Endothelial cell of umbilical vein (primary cell): ENCODE measurements around the gene PARD3B. TPM values are rescaled to one million over a fixed set of nuclear protein-coding genes. Genes with fewer than 3 reads are reported as not detected.

Experiments
- BruUV-seq: library from RNA; stranded (reverse); fragments of 400-500 nt; replicated peaks from 2 replicates; lab custom pipeline; 2021; lab: Mats Ljungman, UMichigan
- CTCF ChIA-PET: fragments of 300-600, 350-600 bp; sonication (Branson Sonifier 250); formaldehyde crosslinking; loops from one replicate; lab custom pipeline; 2021; ENCODE audit warnings: antibody characterized with exemption, inconsistent platforms; lab: Charles Lee
- POLR2A ChIA-PET: fragments of 300-600, 350-600 bp; sonication (Branson Sonifier 250); formaldehyde crosslinking; loops from one replicate; lab custom pipeline; 2021; ENCODE audit warnings: antibody characterized with exemption, inconsistent platforms; lab: Charles Lee
- DNase-seq: peaks from one replicate; pipeline ENCODE4 v3.0.0-alpha.2; 2011; ENCODE audit warnings: low read depth, low spot score
- FAIRE-seq: peaks from 2 replicates; lab custom pipeline; 2011; peaks lifted over from hg19 to GRCh38; lab: Jason Lieb, UNC
- H2AFZ ChIP-seq: 2 replicates; pipeline ENCODE4 v1.6.0; 2012; ENCODE audit warnings: low read depth, low read length, control low read depth, inconsistent platforms
- H3K27ac ChIP-seq: 2 replicates; pipeline ENCODE4 v1.5.1; 2011; ENCODE audit warnings: low read depth, mild to moderate bottlenecking, control low read depth, low read length, moderate library complexity; ENCODE audit not compliant: insufficient read depth
- H3K27me3 ChIP-seq, 2 experiments: 2 replicates each; pipeline versions ENCODE4 v1.6.0 to v1.6.1; 2011; ENCODE audit warnings: low read length in 2 of 2, mixed read lengths in 1 of 2; ENCODE audit not compliant: control insufficient read depth in 2 of 2, insufficient read depth in 2 of 2
- H3K36me3 ChIP-seq, 2 experiments: 2 replicates in 1 of 2; 3 replicates in 1 of 2; pipeline ENCODE4 v1.5.1; 2011; ENCODE audit warnings: low read length in 2 of 2, mild to moderate bottlenecking in 1 of 2, moderate library complexity in 1 of 2; ENCODE audit not compliant: control insufficient read depth in 2 of 2, insufficient read depth in 2 of 2; ENCODE audit errors: extremely low read depth in 1 of 2
- H3K4me1 ChIP-seq: 3 replicates; pipeline ENCODE4 v1.5.1; 2011; ENCODE audit warnings: mild to moderate bottlenecking, low read length; ENCODE audit not compliant: control insufficient read depth, insufficient read depth; ENCODE audit errors: extremely low read depth
- H3K4me2 ChIP-seq: 2 replicates; pipeline ENCODE4 v1.6.1; 2011; ENCODE audit warnings: low read length, control low read depth, mixed read lengths; ENCODE audit not compliant: insufficient read depth
- H3K4me3 ChIP-seq, 3 experiments: fragments of 200-600 bp in 1 of 3; sonication (generic), shearing (Covaris generic) in 1 of 3; replicated peaks in 1 of 3; 2 replicates each; pipeline ENCODE4 v1.5.1; 2011 to 2016; ENCODE audit warnings: control low read depth in 3 of 3, low read length in 3 of 3, mild to moderate bottlenecking in 2 of 3, inconsistent platforms in 1 of 3, low read depth in 1 of 3, moderate library complexity in 1 of 3; ENCODE audit not compliant: insufficient read depth in 1 of 3
- H3K79me2 ChIP-seq: 2 replicates; pipeline ENCODE4 v1.6.0; 2012; ENCODE audit warnings: low read length, inconsistent platforms; ENCODE audit not compliant: control insufficient read depth, insufficient read depth
- H3K9ac ChIP-seq: replicated peaks from 2 replicates; pipeline ENCODE3; 2011; ENCODE audit warnings: low read length, control low read depth; ENCODE audit not compliant: insufficient read depth; ENCODE audit errors: extremely low read depth
- H3K9me1 ChIP-seq: replicated peaks from 3 replicates; pipeline ENCODE4 v1.6.0; 2011; ENCODE audit warnings: mild to moderate bottlenecking, low read length; ENCODE audit not compliant: control insufficient read depth, insufficient read depth; ENCODE audit errors: extremely low read depth
- H3K9me3 ChIP-seq: replicated peaks from 2 replicates; pipeline ENCODE4 v1.5.1; 2012; ENCODE audit warnings: low read length, inconsistent platforms; ENCODE audit not compliant: control insufficient read depth, insufficient read depth
- H4K20me1 ChIP-seq: replicated peaks from 2 replicates; pipeline ENCODE3; 2011; ENCODE audit warnings: mild to moderate bottlenecking, low read length; ENCODE audit not compliant: control insufficient read depth, insufficient read depth; ENCODE audit errors: extremely low read depth
- EZH2 ChIP-seq: IDR thresholded peaks from 2 replicates; pipeline ENCODE4 v1.6.1; 2012; ENCODE audit warnings: borderline replicate concordance, low read depth, mild to moderate bottlenecking, moderate library complexity, low read length, inconsistent platforms; ENCODE audit not compliant: severe bottlenecking
- FOS ChIP-seq: IDR thresholded peaks from 2 replicates; pipeline ENCODE4 v1.6.1; 2011; ENCODE audit warnings: mild to moderate bottlenecking, low read length, moderate library complexity, borderline replicate concordance; ENCODE audit not compliant: insufficient read depth
- GATA2 ChIP-seq: IDR thresholded peaks from 2 replicates; pipeline ENCODE4 v1.7.0; 2011; ENCODE audit warnings: low read depth, mild to moderate bottlenecking, moderate library complexity, mixed read lengths, low read length; ENCODE audit not compliant: insufficient read length, insufficient read depth
- JUN ChIP-seq: IDR thresholded peaks from 2 replicates; pipeline ENCODE4 v1.6.1; 2011; ENCODE audit warnings: borderline replicate concordance, low read depth; ENCODE audit not compliant: insufficient read length, insufficient read depth
- MYC ChIP-seq: IDR thresholded peaks from one replicate; pipeline ENCODE4 v1.6.1; 2011; ENCODE audit warnings: mild to moderate bottlenecking, low read depth, low read length
- POLR2A ChIP-seq: IDR thresholded peaks from 2 replicates; pipeline ENCODE4 v1.6.1; 2012; ENCODE audit warnings: low read depth, mild to moderate bottlenecking, control low read depth, low read length
- POLR2AphosphoS5 ChIP-seq: IDR thresholded peaks from 2 replicates; pipeline ENCODE4 v1.6.1; 2012; ENCODE audit warnings: low read depth, mild to moderate bottlenecking, control low read depth, low read length, moderate library complexity; ENCODE audit not compliant: insufficient read depth
- dilution Hi-C: fragments of 300-500 bp; cut with MboI; formaldehyde crosslinking; loops from one replicate; pipeline ENCODE4 v1.15.0; 2019; ENCODE audit warnings: low sequenced_read_pairs; ENCODE audit not compliant: extremely low pct_ligation_motif_present
- intact Hi-C: fragments of 100-400 bp; cut with micrococcal nuclease; formaldehyde crosslinking; loops from one replicate; pipeline ENCODE4 v1.10.0; 2022
- polyA plus RNA-seq, 4 experiments: library from polyadenylated mRNA; depleted of rRNA in 3 of 4; stranded (reverse) in 3 of 4; unstranded in 1 of 4; fragments of >200 nt; gene quantifications; 2 replicates each; pipeline versions ENCODE4 v1.2.1 to v1.2.3, GENCODE V29; 2011 to 2012; ENCODE audit warnings: missing spikeins in 1 of 4
- total RNA-seq: library from RNA; stranded (reverse); gene quantifications from 2 replicates; pipeline ENCODE4 v1.2.3, GENCODE V29; 2021
- TF ChIP-seq, protein P1 (sequence below), 2 donors: IDR thresholded peaks; 1 replicate in 1 of 2; 2 replicates in 1 of 2; pipeline ENCODE4 v1.5.1; 2011; ENCODE audit warnings: low read length in 2 of 2, mild to moderate bottlenecking in 2 of 2, moderate library complexity in 2 of 2, control low read depth in 1 of 2, inconsistent platforms in 1 of 2, low read depth in 1 of 2; ENCODE audit not compliant: insufficient read depth in 1 of 2; ENCODE audit errors: extremely low read depth in 1 of 2
- TF ChIP-seq, protein P2 (sequence below): IDR thresholded peaks from 2 replicates; pipeline ENCODE4 v1.6.1; 2011; ENCODE audit not compliant: insufficient read depth, insufficient read length

The PARD3B gene
- total and polyA plus RNA-seq, 2 donors (not counting 3 experiments of a cell fraction or from before 2014, with no cell fraction given), result 2.2 to 30.9 TPM

GRCh38 chr2:205465791-205466190, 920.5 kb downstream of the PARD3B start:
- Histone ChIP-seq H3K27ac (no peak overlapping the region), H4K20me1 (no peaks in the 10 kb centered on the region), H3K79me2 (no peaks in the 10 kb centered on the region), H3K36me3 (no peaks in the 10 kb centered on the region), H3K9me3 (no peaks in the 10 kb centered on the region), H3K4me1 (no peaks in the 10 kb centered on the region), H3K4me3 (no peak overlapping the region), H2AFZ (no peak overlapping the region), H3K4me2 (no peak overlapping the region), H3K27me3 (no peaks in the 10 kb centered on the region), H3K9ac (no peak overlapping the region), H3K9me1 (no peaks in the 10 kb centered on the region)
- ChIA-PET CTCF (no interaction called here), POLR2A (no interaction called here)
- BruUV-seq, result no TSS peak
- dilution Hi-C loops, result no loop called here
- TF ChIP-seq MYC (no peak), JUN (no peak), GATA2 (no peak), FOS (no peak), POLR2A (no peak), EZH2 (no peak), POLR2AphosphoS5 (no peak)
- TF ChIP-seq, protein P1, sequence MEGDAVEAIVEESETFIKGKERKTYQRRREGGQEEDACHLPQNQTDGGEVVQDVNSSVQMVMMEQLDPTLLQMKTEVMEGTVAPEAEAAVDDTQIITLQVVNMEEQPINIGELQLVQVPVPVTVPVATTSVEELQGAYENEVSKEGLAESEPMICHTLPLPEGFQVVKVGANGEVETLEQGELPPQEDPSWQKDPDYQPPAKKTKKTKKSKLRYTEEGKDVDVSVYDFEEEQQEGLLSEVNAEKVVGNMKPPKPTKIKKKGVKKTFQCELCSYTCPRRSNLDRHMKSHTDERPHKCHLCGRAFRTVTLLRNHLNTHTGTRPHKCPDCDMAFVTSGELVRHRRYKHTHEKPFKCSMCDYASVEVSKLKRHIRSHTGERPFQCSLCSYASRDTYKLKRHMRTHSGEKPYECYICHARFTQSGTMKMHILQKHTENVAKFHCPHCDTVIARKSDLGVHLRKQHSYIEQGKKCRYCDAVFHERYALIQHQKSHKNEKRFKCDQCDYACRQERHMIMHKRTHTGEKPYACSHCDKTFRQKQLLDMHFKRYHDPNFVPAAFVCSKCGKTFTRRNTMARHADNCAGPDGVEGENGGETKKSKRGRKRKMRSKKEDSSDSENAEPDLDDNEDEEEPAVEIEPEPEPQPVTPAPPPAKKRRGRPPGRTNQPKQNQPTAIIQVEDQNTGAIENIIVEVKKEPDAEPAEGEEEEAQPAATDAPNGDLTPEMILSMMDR (IDR thresholded peaks at IDR 0.05; ENCODE audit: extremely low read depth in 1 of 2, insufficient read depth in 1 of 2, low read depth in 1 of 2, low read length in 2 of 2), result no peak
- TF ChIP-seq, protein P2, sequence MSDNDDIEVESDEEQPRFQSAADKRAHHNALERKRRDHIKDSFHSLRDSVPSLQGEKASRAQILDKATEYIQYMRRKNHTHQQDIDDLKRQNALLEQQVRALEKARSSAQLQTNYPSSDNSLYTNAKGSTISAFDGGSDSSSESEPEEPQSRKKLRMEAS, result no peak
- FAIRE-seq (no peak), DNase-seq (no peak)
- intact Hi-C loops, result no loop called here
